ENCODE measurements around the gene NEUROD6.

The NEUROD6 gene

DNA sequence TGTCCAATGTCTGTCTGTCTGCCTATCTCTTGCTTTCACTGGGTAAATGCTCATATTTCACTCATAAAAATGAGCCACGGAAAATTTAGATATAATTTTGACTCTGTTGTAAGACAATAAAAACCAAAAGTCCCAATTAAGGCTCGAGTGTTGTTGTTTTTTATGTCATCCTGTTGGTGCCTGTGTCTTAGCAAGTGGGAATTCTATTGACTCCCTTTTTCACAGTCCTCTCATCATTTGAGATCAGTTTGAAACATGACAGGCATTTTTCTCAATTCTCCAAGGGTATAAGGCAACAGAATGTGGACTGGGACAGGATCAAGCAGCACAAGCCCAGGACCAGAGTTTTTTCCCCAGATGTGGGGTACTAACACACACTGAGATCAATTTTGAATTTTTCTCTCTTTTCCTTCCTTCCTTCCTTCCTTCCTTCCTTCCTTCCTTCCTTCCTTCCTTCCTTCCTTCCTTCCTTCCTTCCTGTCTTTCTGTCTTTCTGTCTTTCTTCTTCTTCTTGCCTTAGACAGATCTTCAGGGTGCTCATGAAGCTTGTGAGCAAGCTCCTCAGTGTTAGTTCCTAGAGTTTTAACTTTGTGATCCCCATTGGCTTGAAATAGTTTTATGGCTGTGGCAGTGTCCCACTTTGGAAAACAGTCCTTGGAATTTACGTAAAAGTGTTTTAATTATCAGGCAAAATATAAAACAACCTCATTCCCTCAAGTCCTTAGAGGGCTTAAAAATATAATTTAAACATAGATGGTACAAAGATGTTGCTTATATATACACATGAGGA lies 3.2 kb upstream of the NEUROD6 start:
- POLR2A ChIA-PET, result no interaction called here

DNA sequence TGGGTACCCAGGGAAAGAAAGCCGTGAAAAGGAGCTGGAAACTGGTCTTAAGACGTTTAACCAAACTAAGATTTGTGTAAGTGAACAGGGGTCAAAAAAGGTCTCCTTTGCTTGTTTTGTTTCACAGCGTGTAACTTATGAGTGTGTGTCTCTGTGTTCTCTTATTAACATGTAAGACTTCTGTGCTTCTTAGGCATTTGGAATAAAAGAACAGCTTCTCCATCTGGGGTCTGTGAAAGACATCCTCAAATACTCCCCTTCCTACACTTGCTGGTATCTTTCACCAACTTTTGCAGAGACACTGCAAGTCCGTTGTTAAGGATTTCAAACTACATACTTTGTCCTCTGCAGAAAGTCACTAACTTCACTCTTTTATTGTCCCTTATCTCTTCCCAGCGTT lies 615 bp upstream of the NEUROD6 start:
- H3K27me3 ChIP-seq (replicated peaks in 2 of 5; ENCODE audit: control insufficient read depth in 4 of 5, insufficient read depth in 5 of 5, low read length in 4 of 5), result peaks cover 5 to 67% (median 25%) of the 10 kb centered on the region in 5 experiments
- DNase-seq, result no peak
- peaks cover 0 to 3% (median 0%) of the 10 kb centered on the region in 5 experiments for H3K9me3 ChIP-seq (ENCODE audit: control extremely low read depth in 1 of 5, control insufficient read depth in 4 of 5, insufficient read depth in 2 of 5, low read depth in 1 of 5, low read length in 4 of 5)
- H3K4me1 ChIP-seq (ENCODE audit: control extremely low read depth in 1 of 4, control insufficient read depth in 4 of 4, insufficient read depth in 4 of 4, low read length in 3 of 4), result peaks cover 0 to 5% (median 1%) of the 10 kb centered on the region in 4 experiments
- WGBS (ENCODE audit: insufficient coverage), result 52% methylated on average over 5 of the region's 5 CpGs
- H3K36me3 ChIP-seq (ENCODE audit: control insufficient read depth in 4 of 4, insufficient read depth in 4 of 4, low read length in 3 of 4), result no peaks in the 10 kb centered on the region
- H3K4me3 ChIP-seq (ENCODE audit: control insufficient read depth in 1 of 7, extremely low read depth in 1 of 7, insufficient read depth in 4 of 7, low read depth in 2 of 7, low read length in 6 of 7), result no peak overlapping the region
- ChIA-PET POLR2A (no interaction called here), CTCF (no interaction called here)
- no peak overlapping the region for H3K27ac ChIP-seq (ENCODE audit: insufficient read depth in 1 of 2, low read depth in 1 of 2, low read length in 2 of 2, poor library complexity in 1 of 2, severe bottlenecking in 2 of 2)

More for the DNA sequence above, 3.2 kb upstream of the NEUROD6 start:
- Histone ChIP-seq H3K36me3 (ENCODE audit: control insufficient read depth in 4 of 4, insufficient read depth in 4 of 4, low read length in 3 of 4) (no peaks in the 10 kb centered on the region), H3K4me3 (ENCODE audit: control insufficient read depth in 1 of 7, extremely low read depth in 1 of 7, insufficient read depth in 4 of 7, low read depth in 2 of 7, low read length in 6 of 7) (no peak overlapping the region), H3K4me1 (ENCODE audit: control extremely low read depth in 1 of 4, control insufficient read depth in 4 of 4, insufficient read depth in 4 of 4, low read length in 3 of 4) (no peaks in the 10 kb centered on the region), H3K27ac (ENCODE audit: insufficient read depth in 1 of 2, low read depth in 1 of 2, low read length in 2 of 2, poor library complexity in 1 of 2, severe bottlenecking in 2 of 2) (no peak overlapping the region), H3K27me3 (replicated peaks in 2 of 5; ENCODE audit: control insufficient read depth in 4 of 5, insufficient read depth in 5 of 5, low read length in 4 of 5) (peaks cover 0 to 49% (median 15%) of the 10 kb centered on the region in 5 experiments), H3K9me3 (ENCODE audit: control extremely low read depth in 1 of 5, control insufficient read depth in 4 of 5, insufficient read depth in 2 of 5, low read depth in 1 of 5, low read length in 4 of 5) (peaks cover 0 to 3% (median 0%) of the 10 kb centered on the region in 5 experiments)
- no peak for DNase-seq
- CTCF ChIA-PET, result interaction anchor here (0.6 kb wide), 1 partner anchor 634 kb away, joined by 3 read pairs; no protein-coding TSS in a partner anchor
- no CpG with 5 or more reads among the region's 3 CpGs for WGBS (ENCODE audit: insufficient coverage)

DNA sequence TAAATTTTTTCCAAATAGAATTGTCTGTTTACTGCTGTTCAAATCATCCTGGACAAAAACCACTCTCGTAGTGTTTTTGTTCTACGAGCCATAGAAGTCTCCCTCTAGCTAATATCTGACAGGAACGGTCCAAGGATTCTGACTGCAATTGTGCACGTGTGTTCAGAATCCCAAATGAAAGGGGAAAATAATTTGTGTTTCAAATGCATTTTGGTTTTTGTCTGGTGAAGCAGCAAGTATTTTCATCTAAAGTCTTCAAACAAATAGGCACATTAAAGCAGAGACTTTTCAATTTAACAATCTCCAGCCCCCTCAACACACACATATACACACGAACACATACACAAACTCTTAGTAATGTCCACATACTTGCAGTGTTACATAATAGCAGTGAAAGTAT lies 475 bp downstream of the NEUROD6 start:
- H3K27me3 ChIP-seq (replicated peaks in 2 of 5; ENCODE audit: control insufficient read depth in 4 of 5, insufficient read depth in 5 of 5, low read length in 4 of 5), result peaks cover 5 to 70% (median 33%) of the 10 kb centered on the region in 5 experiments
- no peak overlapping the region for H3K4me3 ChIP-seq (ENCODE audit: control insufficient read depth in 1 of 7, extremely low read depth in 1 of 7, insufficient read depth in 4 of 7, low read depth in 2 of 7, low read length in 6 of 7)
- ChIA-PET CTCF (no interaction called here), POLR2A (no interaction called here)
- H3K9me3 ChIP-seq (ENCODE audit: control extremely low read depth in 1 of 5, control insufficient read depth in 4 of 5, insufficient read depth in 2 of 5, low read depth in 1 of 5, low read length in 4 of 5), result peaks cover 0 to 3% (median 0%) of the 10 kb centered on the region in 5 experiments
- no peak for DNase-seq
- H3K27ac ChIP-seq (ENCODE audit: insufficient read depth in 1 of 2, low read depth in 1 of 2, low read length in 2 of 2, poor library complexity in 1 of 2, severe bottlenecking in 2 of 2), result no peak overlapping the region
- H3K4me1 ChIP-seq (ENCODE audit: control extremely low read depth in 1 of 4, control insufficient read depth in 4 of 4, insufficient read depth in 4 of 4, low read length in 3 of 4), result peaks cover 0 to 6% (median 1%) of the 10 kb centered on the region in 4 experiments
- 69% methylated on average over 3 of the region's 5 CpGs for WGBS (ENCODE audit: insufficient coverage)
- no peaks in the 10 kb centered on the region for H3K36me3 ChIP-seq (ENCODE audit: control insufficient read depth in 4 of 4, insufficient read depth in 4 of 4, low read length in 3 of 4)

DNA sequence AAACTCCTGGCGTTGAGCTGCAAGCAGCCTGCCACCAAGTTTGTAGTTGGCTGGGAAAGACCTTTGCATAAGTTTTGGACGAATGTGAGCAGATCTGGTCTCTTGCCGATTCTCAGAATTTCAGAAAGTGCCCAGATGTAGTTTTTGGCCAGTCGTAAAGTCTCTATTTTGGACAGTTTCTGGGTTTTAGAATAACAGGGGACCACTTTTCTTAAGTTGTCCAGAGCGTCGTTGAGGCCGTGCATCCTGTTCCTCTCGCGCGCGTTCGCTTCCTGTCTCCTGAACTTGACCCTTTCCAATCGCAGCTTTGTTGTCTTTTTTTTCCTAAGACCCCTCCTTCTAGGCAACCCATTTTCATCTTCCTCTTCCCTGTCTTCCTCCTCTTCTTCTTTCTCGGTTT lies 1.8 kb downstream of the NEUROD6 start:
- Histone ChIP-seq H3K27ac (ENCODE audit: insufficient read depth in 1 of 2, low read depth in 1 of 2, low read length in 2 of 2, poor library complexity in 1 of 2, severe bottlenecking in 2 of 2) (no peak overlapping the region), H3K9me3 (ENCODE audit: control extremely low read depth in 1 of 5, control insufficient read depth in 4 of 5, insufficient read depth in 2 of 5, low read depth in 1 of 5, low read length in 4 of 5) (peaks cover 0 to 3% (median 0%) of the 10 kb centered on the region in 5 experiments), H3K4me1 (ENCODE audit: control extremely low read depth in 1 of 4, control insufficient read depth in 4 of 4, insufficient read depth in 4 of 4, low read length in 3 of 4) (peaks cover 0 to 6% (median 1%) of the 10 kb centered on the region in 4 experiments), H3K4me3 (ENCODE audit: control insufficient read depth in 1 of 7, extremely low read depth in 1 of 7, insufficient read depth in 4 of 7, low read depth in 2 of 7, low read length in 6 of 7) (no peak overlapping the region), H3K36me3 (ENCODE audit: control insufficient read depth in 4 of 4, insufficient read depth in 4 of 4, low read length in 3 of 4) (no peaks in the 10 kb centered on the region), H3K27me3 (replicated peaks in 2 of 5; ENCODE audit: control insufficient read depth in 4 of 5, insufficient read depth in 5 of 5, low read length in 4 of 5) (peaks cover 6 to 81% (median 35%) of the 10 kb centered on the region in 5 experiments)
- POLR2A ChIA-PET, result no interaction called here
- CTCF ChIA-PET, result no interaction called here
- WGBS (ENCODE audit: insufficient coverage), result 51% methylated on average over 12 of the region's 14 CpGs
- no peak for DNase-seq

DNA sequence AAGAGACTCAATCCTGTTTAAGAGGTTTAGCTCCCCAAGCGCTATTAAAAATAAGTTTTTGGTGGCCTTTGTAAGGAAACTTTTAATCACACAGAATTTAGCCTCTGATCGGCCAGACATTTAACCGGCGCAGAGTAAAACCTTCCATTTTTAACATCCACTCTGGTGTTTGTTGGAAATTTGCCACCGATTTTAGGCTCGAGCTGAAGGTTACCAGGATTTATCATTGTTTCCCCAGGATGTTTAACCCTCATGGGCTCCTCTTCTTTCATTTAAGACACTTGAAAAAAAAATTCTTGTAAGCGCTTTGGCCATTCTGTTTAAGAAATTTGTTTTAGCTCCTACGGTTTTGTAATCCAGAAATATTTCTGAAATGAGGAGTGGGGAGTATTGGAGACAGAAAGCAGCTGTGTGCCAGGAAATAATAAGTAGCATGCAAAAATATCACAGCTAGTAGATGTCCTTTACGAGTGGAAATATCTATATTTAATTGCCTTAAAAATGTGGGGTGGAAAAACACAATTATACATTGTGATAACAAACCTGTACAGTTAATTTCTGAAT lies 3.4 kb downstream of the NEUROD6 start:
- Histone ChIP-seq H3K27me3 (replicated peaks in 2 of 5; ENCODE audit: control insufficient read depth in 4 of 5, insufficient read depth in 5 of 5, low read length in 4 of 5) (peaks cover 7 to 87% (median 37%) of the 10 kb centered on the region in 5 experiments), H3K27ac (ENCODE audit: insufficient read depth in 1 of 2, low read depth in 1 of 2, low read length in 2 of 2, poor library complexity in 1 of 2, severe bottlenecking in 2 of 2) (no peak overlapping the region), H3K4me1 (ENCODE audit: control extremely low read depth in 1 of 4, control insufficient read depth in 4 of 4, insufficient read depth in 4 of 4, low read length in 3 of 4) (peaks cover 0 to 6% (median 1%) of the 10 kb centered on the region in 4 experiments), H3K36me3 (ENCODE audit: control insufficient read depth in 4 of 4, insufficient read depth in 4 of 4, low read length in 3 of 4) (no peaks in the 10 kb centered on the region), H3K9me3 (ENCODE audit: control extremely low read depth in 1 of 5, control insufficient read depth in 4 of 5, insufficient read depth in 2 of 5, low read depth in 1 of 5, low read length in 4 of 5) (peaks cover 0 to 3% (median 0%) of the 10 kb centered on the region in 5 experiments), H3K4me3 (ENCODE audit: control insufficient read depth in 1 of 7, extremely low read depth in 1 of 7, insufficient read depth in 4 of 7, low read depth in 2 of 7, low read length in 6 of 7) (no peak overlapping the region)
- DNase-seq, result no peak
- ChIA-PET CTCF (no interaction called here), POLR2A (no interaction called here)
- WGBS (ENCODE audit: insufficient coverage), result 58% methylated on average over 7 of the region's 9 CpGs

DNA sequence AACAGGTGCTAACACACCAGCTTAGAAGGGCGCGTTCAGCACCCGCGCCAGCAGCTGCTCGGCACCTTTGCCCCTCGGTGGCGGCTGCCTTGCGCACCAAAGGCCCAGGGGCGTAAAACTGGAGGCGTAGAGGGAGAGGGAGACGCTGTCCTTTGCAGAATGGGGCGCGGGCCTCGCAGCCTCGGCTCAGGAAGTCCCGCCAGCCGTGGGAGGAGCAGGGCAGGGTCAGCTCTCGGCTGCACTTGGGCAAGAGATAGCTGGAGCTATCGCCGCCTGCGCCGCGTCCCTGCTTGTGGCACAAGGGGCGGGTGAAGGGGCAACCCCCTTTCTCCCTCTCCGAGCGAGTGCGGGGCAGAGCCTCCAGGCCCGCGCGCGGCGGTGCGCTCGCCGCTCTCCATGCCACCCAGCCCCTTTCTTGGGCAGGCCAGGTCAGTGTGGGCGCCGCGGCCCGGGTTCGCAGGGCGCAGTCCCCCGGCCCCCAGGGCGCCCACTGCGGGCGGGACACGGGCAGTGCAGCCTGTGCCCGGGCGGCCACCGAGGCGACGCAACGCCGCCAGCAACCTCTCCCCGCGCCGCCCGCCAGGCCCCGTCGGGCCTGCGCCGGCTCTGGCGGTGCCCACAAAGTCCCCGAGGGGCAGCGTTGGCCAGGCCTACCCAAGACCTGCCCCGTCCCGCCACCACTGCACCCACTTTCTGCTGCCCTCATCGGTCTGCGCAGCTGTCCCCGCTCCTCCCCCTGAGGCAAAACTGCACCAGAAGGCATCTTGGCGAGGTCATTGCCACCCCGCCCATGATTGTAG lies 4.1 kb downstream of the NEUROD6 start:
- H3K36me3 ChIP-seq (ENCODE audit: control insufficient read depth in 4 of 4, insufficient read depth in 4 of 4, low read length in 3 of 4), result no peaks in the 10 kb centered on the region
- H3K4me3 ChIP-seq (ENCODE audit: control insufficient read depth in 1 of 7, extremely low read depth in 1 of 7, insufficient read depth in 4 of 7, low read depth in 2 of 7, low read length in 6 of 7), result no peak overlapping the region
- POLR2A ChIA-PET, result no interaction called here
- peaks cover 7 to 84% (median 37%) of the 10 kb centered on the region in 5 experiments for H3K27me3 ChIP-seq (replicated peaks in 2 of 5; ENCODE audit: control insufficient read depth in 4 of 5, insufficient read depth in 5 of 5, low read length in 4 of 5)
- H3K9me3 ChIP-seq (ENCODE audit: control extremely low read depth in 1 of 5, control insufficient read depth in 4 of 5, insufficient read depth in 2 of 5, low read depth in 1 of 5, low read length in 4 of 5), result peaks cover 0 to 3% (median 0%) of the 10 kb centered on the region in 5 experiments
- peaks cover 0 to 6% (median 1%) of the 10 kb centered on the region in 4 experiments for H3K4me1 ChIP-seq (ENCODE audit: control extremely low read depth in 1 of 4, control insufficient read depth in 4 of 4, insufficient read depth in 4 of 4, low read length in 3 of 4)
- WGBS (ENCODE audit: insufficient coverage), result 5% methylated on average over 54 of the region's 71 CpGs
- CTCF ChIA-PET, result no interaction called here
- peak in 1 of 3 donors; percentile 4 for DNase-seq
- H3K27ac ChIP-seq (ENCODE audit: insufficient read depth in 1 of 2, low read depth in 1 of 2, low read length in 2 of 2, poor library complexity in 1 of 2, severe bottlenecking in 2 of 2), result no peak overlapping the region

All from common myeloid progenitor, CD34-positive (primary cell).